ENCODE data around the gene UQCR10. TPM values are rescaled to one million over a fixed set of nuclear protein-coding genes. Genes with fewer than 3 reads are reported as not detected.

UQCR10 gene
- total RNA-seq, 2 donors from 2014 or later, result 171 to 217 TPM

GRCh38 chr22:29765905-29766631, 1.1 kb upstream of the UQCR10 start:
- Histone ChIP-seq H3K9me3 (no peaks in the 10 kb centered on the region), H3K27me3 (no peaks in the 10 kb centered on the region), H3K9ac (ENCODE audit: low read depth in 2 of 2, low read length in 2 of 2) (peak overlapping the region; percentile 82 to 99), H3K4me3 (peak overlapping the region; percentile 84), H3K27ac (peak overlapping the region; percentile 80), H3K4me1 (peaks cover 8% of the 10 kb centered on the region), H3K36me3 (peaks cover 7% of the 10 kb centered on the region)
- intact Hi-C loops (cut with DNase I), result loop anchor here (5.0 kb wide), 1 partner anchor 241 kb away; no protein-coding TSS in a partner anchor
- no peak for TF ChIP-seq CTCF (IDR thresholded peaks at IDR 0.05)
- DNase-seq, result peak; percentile 54

GRCh38 chr22:29766632-29767170, 468 bp upstream of the UQCR10 start, which contains the start of gene ZMAT5:
Gene ZMAT5, minus strand, starts transcription at chr22:29767007. Its CDS starts 18,463 bp downstream, at chr22:29748544.
- peak; percentile 97 for DNase-seq
- peak within 1 kb of the TSS; percentile 94 to 99 for H3K9ac ChIP-seq (ENCODE audit: low read depth in 2 of 2, low read length in 2 of 2)
- H3K4me1 ChIP-seq, result peaks cover 8% of the 10 kb centered on the region
- H3K27ac ChIP-seq, result peak within 1 kb of the TSS; percentile 80
- intact Hi-C loops (cut with DNase I), result loop anchor here (5.0 kb wide), 1 partner anchor 241 kb away; no protein-coding TSS in a partner anchor
- H3K27me3 ChIP-seq, result no peaks in the 10 kb centered on the region
- TF ChIP-seq CTCF (IDR thresholded peaks at IDR 0.05), result no peak
- H3K36me3 ChIP-seq, result peaks cover 7% of the 10 kb centered on the region
- H3K4me3 ChIP-seq, result peak within 1 kb of the TSS; percentile 84
- H3K9me3 ChIP-seq, result no peaks in the 10 kb centered on the region

- no peaks in the 10 kb centered on the region for H3K27me3 ChIP-seq
- intact Hi-C loops (cut with DNase I), result loop anchor here (5.0 kb wide), 1 partner anchor 239 kb away; no protein-coding TSS in a partner anchor
- peaks cover 7% of the 10 kb centered on the region for H3K36me3 ChIP-seq
- TF ChIP-seq CTCF (IDR thresholded peaks at IDR 0.05), result no peak
- H3K27ac ChIP-seq, result no peak overlapping the region
- no peaks in the 10 kb centered on the region for H3K9me3 ChIP-seq
- no peak for DNase-seq
- peak overlapping the region; percentile 94 to 99 for H3K9ac ChIP-seq (ENCODE audit: low read depth in 2 of 2, low read length in 2 of 2)
- peak overlapping the region; percentile 84 for H3K4me3 ChIP-seq
- peaks cover 8% of the 10 kb centered on the region for H3K4me1 ChIP-seq
Observed at GRCh38 chr22:29768052-29768693, 1.0 kb downstream of the UQCR10 start.

GRCh38 chr22:29769723-29770321, 2.7 kb downstream of the UQCR10 start:
- Histone ChIP-seq H3K9ac (ENCODE audit: low read depth in 2 of 2, low read length in 2 of 2) (no peak overlapping the region), H3K27ac (no peak overlapping the region), H3K4me3 (no peak overlapping the region), H3K27me3 (no peaks in the 10 kb centered on the region), H3K36me3 (peaks cover 7% of the 10 kb centered on the region), H3K9me3 (no peaks in the 10 kb centered on the region), H3K4me1 (peaks cover 8% of the 10 kb centered on the region)
- no peak for DNase-seq
- TF ChIP-seq CTCF (IDR thresholded peaks at IDR 0.05), result no peak
- intact Hi-C loops (cut with DNase I), result loop anchor here (5.0 kb wide), 1 partner anchor 237 kb away; no protein-coding TSS in a partner anchor

GRCh38 chr22:29772170-29772641, 5.0 kb downstream of the UQCR10 start:
- Histone ChIP-seq H3K27me3 (no peaks in the 10 kb centered on the region), H3K4me3 (no peak overlapping the region), H3K36me3 (peaks cover 7% of the 10 kb centered on the region), H3K9ac (ENCODE audit: low read depth in 2 of 2, low read length in 2 of 2) (no peak overlapping the region), H3K9me3 (no peaks in the 10 kb centered on the region), H3K27ac (no peak overlapping the region), H3K4me1 (peaks cover 8% of the 10 kb centered on the region)
- peak; percentile 30 for DNase-seq
- intact Hi-C loops (cut with DNase I), result no loop called here
- TF ChIP-seq CTCF (IDR thresholded peaks at IDR 0.05), result no peak
